ENCODE measurements around the gene MTFP1. TPM values are rescaled to one million over a fixed set of nuclear protein-coding genes. Genes with fewer than 3 reads are reported as not detected.

Gene MTFP1
- 10 to 100 TPM; 50.6 to 61.1 TPM for total RNA-seq

- peaks cover 0 to 9% of the 10 kb centered on the region in 2 donors for H3K36me3 Mint-ChIP-seq (ENCODE audit: insufficient read depth in 2 of 2)
- no peaks in the 10 kb centered on the region for H3K9me3 Mint-ChIP-seq
- no peak for ATAC-seq (replicated peaks in 1 of 2)
- H3K27ac Mint-ChIP-seq: peak within 1 kb of the TSS; percentile 95
- peak; percentile 49 to 59 for DNase-seq
- peak within 1 kb of the TSS; percentile 86 to 97 for H3K4me3 Mint-ChIP-seq
- no peaks in the 10 kb centered on the region for H3K27me3 Mint-ChIP-seq (ENCODE audit: low read depth)
- peaks cover 50% of the 10 kb centered on the region for H3K4me1 Mint-ChIP-seq (ENCODE audit: low read depth)
Observed at GRCh38 chr22:30425616-30426387, at the start of gene MTFP1. Gene MTFP1 (plus strand): TSS chr22:30425768. CDS start chr22:30425880, 112 bp downstream.

GRCh38 chr22:30380011-30380410 lies 45.6 kb upstream of the MTFP1 start:
- no peak overlapping the region for H3K27ac Mint-ChIP-seq
- DNase-seq (no peak), ATAC-seq (replicated peaks in 1 of 2) (no peak)
- H3K4me3 Mint-ChIP-seq: no peak overlapping the region
- H3K9me3 Mint-ChIP-seq: no peaks in the 10 kb centered on the region
- H3K36me3 Mint-ChIP-seq (ENCODE audit: insufficient read depth in 2 of 2): no peaks in the 10 kb centered on the region
- no peaks in the 10 kb centered on the region for H3K27me3 Mint-ChIP-seq (ENCODE audit: low read depth)
- H3K4me1 Mint-ChIP-seq (ENCODE audit: low read depth): peaks cover 14% of the 10 kb centered on the region

GRCh38 chr22:30381264-30381663 lies 44.3 kb upstream of the MTFP1 start:
- H3K36me3 Mint-ChIP-seq (ENCODE audit: insufficient read depth in 2 of 2): no peaks in the 10 kb centered on the region
- H3K4me3 Mint-ChIP-seq: no peak overlapping the region
- H3K4me1 Mint-ChIP-seq (ENCODE audit: low read depth): peaks cover 15% of the 10 kb centered on the region
- DNase-seq (peak; percentile 20 to 68), ATAC-seq (replicated peaks in 1 of 2) (peak; percentile 73 to 93)
- no peaks in the 10 kb centered on the region for H3K27me3 Mint-ChIP-seq (ENCODE audit: low read depth)
- H3K9me3 Mint-ChIP-seq: no peaks in the 10 kb centered on the region
- no peak overlapping the region for H3K27ac Mint-ChIP-seq

GRCh38 chr22:30382340-30382739 lies 43.2 kb upstream of the MTFP1 start:
- Mint-ChIP-seq H3K27ac (no peak overlapping the region), H3K9me3 (no peaks in the 10 kb centered on the region), H3K36me3 (ENCODE audit: insufficient read depth in 2 of 2) (no peaks in the 10 kb centered on the region), H3K4me3 (no peak overlapping the region), H3K27me3 (ENCODE audit: low read depth) (no peaks in the 10 kb centered on the region), H3K4me1 (ENCODE audit: low read depth) (peaks cover 21% of the 10 kb centered on the region)
- ATAC-seq (replicated peaks in 1 of 2) (no peak), DNase-seq (no peak)

- no peaks in the 10 kb centered on the region for H3K27me3 Mint-ChIP-seq (ENCODE audit: low read depth)
- H3K4me1 Mint-ChIP-seq (ENCODE audit: low read depth): peaks cover 24% of the 10 kb centered on the region
- no peak for ATAC-seq (replicated peaks in 1 of 2)
- no peak overlapping the region for H3K27ac Mint-ChIP-seq
- no peaks in the 10 kb centered on the region for H3K36me3 Mint-ChIP-seq (ENCODE audit: insufficient read depth in 2 of 2)
- no peak for DNase-seq
- H3K9me3 Mint-ChIP-seq: no peaks in the 10 kb centered on the region
- H3K4me3 Mint-ChIP-seq: no peak overlapping the region
Observed at GRCh38 chr22:30383061-30383460, 42.5 kb upstream of the MTFP1 start.

GRCh38 chr22:30385942-30386341 lies 39.6 kb upstream of the MTFP1 start:
- H3K9me3 Mint-ChIP-seq: no peaks in the 10 kb centered on the region
- no peak for ATAC-seq (replicated peaks in 1 of 2)
- no peaks in the 10 kb centered on the region for H3K27me3 Mint-ChIP-seq (ENCODE audit: low read depth)
- DNase-seq: no peak
- H3K27ac Mint-ChIP-seq: no peak overlapping the region
- no peaks in the 10 kb centered on the region for H3K36me3 Mint-ChIP-seq (ENCODE audit: insufficient read depth in 2 of 2)
- peaks cover 19% of the 10 kb centered on the region for H3K4me1 Mint-ChIP-seq (ENCODE audit: low read depth)
- peak overlapping the region in 1 of 2 donors; percentile 86 for H3K4me3 Mint-ChIP-seq

GRCh38 chr22:30386608-30386959 lies 39.0 kb upstream of the MTFP1 start:
- ATAC-seq (replicated peaks in 1 of 2) (no peak), DNase-seq (no peak)
- Mint-ChIP-seq H3K9me3 (no peaks in the 10 kb centered on the region), H3K4me1 (ENCODE audit: low read depth) (peaks cover 19% of the 10 kb centered on the region), H3K27ac (no peak overlapping the region), H3K4me3 (peak overlapping the region; percentile 56 to 86), H3K36me3 (ENCODE audit: insufficient read depth in 2 of 2) (no peaks in the 10 kb centered on the region), H3K27me3 (ENCODE audit: low read depth) (no peaks in the 10 kb centered on the region)

- DNase-seq: peak; percentile 83 to 94
- Mint-ChIP-seq H3K27ac (no peak within 1 kb of the TSS), H3K36me3 (ENCODE audit: insufficient read depth in 2 of 2) (no peaks in the 10 kb centered on the region), H3K4me1 (ENCODE audit: low read depth) (peaks cover 23% of the 10 kb centered on the region), H3K4me3 (peak within 1 kb of the TSS; percentile 70 to 86), H3K27me3 (ENCODE audit: low read depth) (no peaks in the 10 kb centered on the region), H3K9me3 (no peaks in the 10 kb centered on the region)
- ATAC-seq (replicated peaks in 1 of 2): peak; percentile 82
Observed at GRCh38 chr22:30386960-30387827, 38.4 kb upstream of the MTFP1 start, which contains the start of gene RNF215. Gene RNF215 (minus strand): TSS chr22:30387411. CDS start chr22:30387313, 98 bp downstream.

GRCh38 chr22:30390974-30391691 lies 34.4 kb upstream of the MTFP1 start:
- peak; percentile 61 to 62 for ATAC-seq (replicated peaks in 1 of 2)
- H3K27ac Mint-ChIP-seq: peak overlapping the region; percentile 76

GRCh38 chr22:30392661-30393321 lies 32.8 kb upstream of the MTFP1 start:
- ATAC-seq (replicated peaks in 1 of 2) (no peak), DNase-seq (peak in 1 of 2 donors; percentile 16)
- Mint-ChIP-seq H3K27me3 (ENCODE audit: low read depth) (no peaks in the 10 kb centered on the region), H3K27ac (no peak overlapping the region), H3K9me3 (no peaks in the 10 kb centered on the region), H3K4me3 (no peak overlapping the region), H3K4me1 (ENCODE audit: low read depth) (peaks cover 46% of the 10 kb centered on the region), H3K36me3 (ENCODE audit: insufficient read depth in 2 of 2) (no peaks in the 10 kb centered on the region)

More at GRCh38 chr22:30390974-30391691, 34.4 kb upstream of the MTFP1 start:
- Mint-ChIP-seq H3K36me3 (ENCODE audit: insufficient read depth in 2 of 2) (no peaks in the 10 kb centered on the region), H3K9me3 (no peaks in the 10 kb centered on the region), H3K4me1 (ENCODE audit: low read depth) (peaks cover 47% of the 10 kb centered on the region), H3K27me3 (ENCODE audit: low read depth) (no peaks in the 10 kb centered on the region), H3K4me3 (peak overlapping the region; percentile 3 to 29)
- peak; percentile 80 to 84 for DNase-seq

- no peak overlapping the region for H3K4me3 Mint-ChIP-seq
- no peak for DNase-seq
Observed at GRCh38 chr22:30393322-30393680, 32.3 kb upstream of the MTFP1 start.

GRCh38 chr22:30393885-30394284 lies 31.7 kb upstream of the MTFP1 start:
- H3K9me3 Mint-ChIP-seq: no peaks in the 10 kb centered on the region
- H3K27me3 Mint-ChIP-seq (ENCODE audit: low read depth): no peaks in the 10 kb centered on the region
- no peaks in the 10 kb centered on the region for H3K36me3 Mint-ChIP-seq (ENCODE audit: insufficient read depth in 2 of 2)
- no peak for DNase-seq
- no peak for ATAC-seq (replicated peaks in 1 of 2)
- H3K4me3 Mint-ChIP-seq: no peak overlapping the region
- no peak overlapping the region for H3K27ac Mint-ChIP-seq
- H3K4me1 Mint-ChIP-seq (ENCODE audit: low read depth): peaks cover 57% of the 10 kb centered on the region

More at GRCh38 chr22:30393322-30393680, 32.3 kb upstream of the MTFP1 start:
- no peak for ATAC-seq (replicated peaks in 1 of 2)
- peaks cover 51% of the 10 kb centered on the region for H3K4me1 Mint-ChIP-seq (ENCODE audit: low read depth)
- peak overlapping the region; percentile 58 for H3K27ac Mint-ChIP-seq
- no peaks in the 10 kb centered on the region for H3K36me3 Mint-ChIP-seq (ENCODE audit: insufficient read depth in 2 of 2)
- no peaks in the 10 kb centered on the region for H3K9me3 Mint-ChIP-seq
- no peaks in the 10 kb centered on the region for H3K27me3 Mint-ChIP-seq (ENCODE audit: low read depth)

All from activated T-cell treated with anti-CD3 and anti-CD28 coated beads, Interleukin-2, amount 50 U/mL, for 72 hours (primary cell).